GM19438 (cell line): Measurements from ENCODE around the gene FGF11.

Source experiments
- ATAC-seq: cut with Tn5 transposase; IDR thresholded peaks from one replicate; pipeline ENCODE4 v1.9.1; 2021; ENCODE audit warnings: low read depth; ENCODE audit not compliant: unreplicated experiment

The FGF11 gene

GRCh38 chr17:7439462-7440112 is at the start of gene FGF11:
FGF11 (plus strand) TSS chr17:7439512; CDS start chr17:7439621, 109 bp downstream.
- ATAC-seq = no peak

GRCh38 chr17:7389924-7390910 is 49.1 kb upstream of the FGF11 start:
- ATAC-seq = no peak

- ATAC-seq = no peak
These were observed 48.0 kb upstream of the FGF11 start for GRCh38 chr17:7391307-7391706.

GRCh38 chr17:7392696-7393612 is 46.4 kb upstream of the FGF11 start:
- ATAC-seq = no peak

GRCh38 chr17:7393613-7394451 is 45.5 kb upstream of the FGF11 start:
- ATAC-seq = peak; percentile 44

- ATAC-seq = peak; percentile 76
These were observed 44.7 kb upstream of the FGF11 start, which contains the start of gene PLSCR3 for GRCh38 chr17:7394452-7395191. PLSCR3 (minus strand) TSS chr17:7394525; CDS start chr17:7394110, 415 bp downstream.

GRCh38 chr17:7396147-7396546 is 43.2 kb upstream of the FGF11 start:
- no peak for ATAC-seq

GRCh38 chr17:7398612-7399011 is 40.7 kb upstream of the FGF11 start:
- no peak for ATAC-seq

GRCh38 chr17:7403043-7403726 is 36.1 kb upstream of the FGF11 start:
- ATAC-seq = no peak

- ATAC-seq = no peak
These were observed 35.7 kb upstream of the FGF11 start for GRCh38 chr17:7403727-7403976.

GRCh38 chr17:7403977-7404736 is 35.2 kb upstream of the FGF11 start, which contains the start of gene TMEM256:
TMEM256 (minus strand) TSS chr17:7404097; CDS start chr17:7404084, 13 bp downstream.
- ATAC-seq = peak; percentile 91

GRCh38 chr17:7404737-7405349 is 34.5 kb upstream of the FGF11 start:
- no peak for ATAC-seq

GRCh38 chr17:7405350-7406234 is 33.7 kb upstream of the FGF11 start:
- no peak for ATAC-seq

- ATAC-seq = no peak
These were observed 33.0 kb upstream of the FGF11 start for GRCh38 chr17:7406235-7406825.

GRCh38 chr17:7407082-7407481 is 32.2 kb upstream of the FGF11 start:
- ATAC-seq = no peak
